Activated T-cell treated with anti-CD3 and anti-CD28 coated beads, Interleukin-2, amount 50 U/mL, for 48 hours (primary cell): Measurements from ENCODE around the gene FAM83G.

Source experiments
- DNase-seq, 2 experiments: peaks; one replicate each; pipeline ENCODE4 v3.0.0-alpha.2; 2020

The FAM83G gene

GRCh38 chr17:19009970-19010369 lies 5.4 kb upstream of the FAM83G start:
- no peak for DNase-seq

- no peak for DNase-seq
Observed at GRCh38 chr17:19006698-19007097, 2.1 kb upstream of the FAM83G start.

GRCh38 chr17:19005789-19006430 lies 1.3 kb upstream of the FAM83G start:
- no peak for DNase-seq

GRCh38 chr17:19005137-19005773 lies 691 bp upstream of the FAM83G start:
- DNase-seq: no peak

- DNase-seq: peak; percentile 68 to 74
Observed at GRCh38 chr17:19003543-19004420, 782 bp downstream of the FAM83G start.

DNA sequence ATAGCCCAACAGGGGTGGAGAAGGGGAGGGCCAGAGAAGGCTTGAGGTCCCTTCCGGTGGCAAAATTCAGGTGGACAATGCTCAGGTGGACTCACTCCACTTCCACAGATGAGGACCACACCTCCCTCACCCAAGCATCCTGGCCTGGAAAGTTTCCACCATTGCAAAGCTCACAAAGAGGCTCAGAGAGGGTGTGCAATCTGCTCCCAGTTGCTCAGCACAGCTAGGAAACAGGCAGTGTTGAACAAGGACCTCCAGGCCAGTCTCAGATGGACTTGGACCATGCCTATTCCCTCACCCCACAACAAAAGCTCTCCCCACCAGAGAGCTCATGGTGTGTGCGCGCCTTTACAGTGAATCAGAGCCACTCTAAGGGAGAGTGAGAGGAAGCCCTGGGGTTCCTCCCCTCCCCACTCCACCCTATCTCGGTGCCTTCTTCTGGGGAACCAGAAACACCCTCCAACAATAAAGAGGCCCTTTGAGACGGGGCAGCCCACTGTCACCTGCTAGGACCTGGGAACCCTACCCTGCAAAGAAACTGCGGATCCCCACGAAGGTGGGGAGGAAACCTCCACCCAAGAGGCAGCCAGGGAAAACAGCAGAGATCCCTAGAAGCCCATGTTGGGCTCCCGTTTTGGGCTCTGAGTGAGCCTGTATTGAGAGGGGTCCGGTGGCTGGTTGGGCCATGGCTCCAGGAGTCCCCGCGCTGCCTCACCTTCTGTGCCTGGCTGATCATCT lies 1.6 kb downstream of the FAM83G start:
- peak in 1 of 2 experiments; percentile 41 for DNase-seq

DNA sequence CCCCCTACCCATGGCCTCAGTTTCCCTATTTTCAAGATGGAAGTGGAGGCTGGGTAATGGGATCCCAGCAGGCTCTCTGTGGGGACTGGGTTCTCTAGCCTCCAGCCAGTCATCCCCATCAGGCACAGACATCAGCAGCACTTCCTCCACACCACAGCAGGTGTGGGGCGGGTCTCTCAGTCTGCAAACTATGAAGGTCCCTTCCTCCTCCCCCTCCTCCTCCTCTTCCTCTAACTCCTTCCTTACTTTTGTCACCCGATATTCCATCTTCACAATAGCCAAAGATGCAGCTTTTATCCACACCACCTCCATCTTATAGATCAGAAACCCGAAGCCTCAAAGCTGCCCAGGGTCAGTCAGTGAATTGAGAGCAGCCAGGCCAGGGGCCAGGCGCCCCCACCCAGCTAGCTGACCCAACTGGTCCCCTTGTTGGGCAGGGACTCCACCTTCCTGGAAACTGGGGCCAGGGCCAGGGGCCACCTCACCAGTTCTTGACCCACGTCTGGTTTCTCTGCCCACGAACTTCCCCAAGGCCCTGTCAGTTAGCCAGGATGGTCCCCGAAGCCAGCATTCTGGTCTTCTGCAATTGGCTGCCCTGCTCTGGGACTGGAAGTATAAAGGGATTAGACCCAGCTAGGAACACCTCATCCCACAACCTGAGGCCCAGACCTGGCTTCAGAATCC lies 2.5 kb downstream of the FAM83G start:
- no peak for DNase-seq

GRCh38 chr17:19000531-19001325 lies 3.8 kb downstream of the FAM83G start:
- no peak for DNase-seq

DNA sequence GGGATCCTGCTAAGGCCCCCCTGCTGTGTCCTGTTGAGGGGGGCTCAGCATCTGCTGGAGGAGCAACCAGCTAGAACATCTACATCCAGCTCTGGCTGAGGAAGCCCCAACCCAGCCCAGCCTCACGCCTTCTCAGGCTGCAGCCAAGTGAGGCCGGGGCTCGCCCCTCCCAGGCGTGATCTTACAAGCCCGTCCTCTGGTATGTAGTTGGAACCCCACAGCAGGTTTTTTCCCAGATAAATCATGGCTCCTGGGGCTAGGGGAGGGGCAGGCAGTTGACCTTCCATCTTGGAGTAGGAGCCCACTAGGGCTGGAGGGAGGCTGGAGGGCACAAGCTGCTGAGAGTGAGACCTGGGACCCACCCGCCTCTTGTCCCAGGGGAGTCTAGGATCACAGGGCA lies 4.7 kb downstream of the FAM83G start:
- no peak for DNase-seq

- DNase-seq: no peak
Observed at GRCh38 chr17:18999394-18999793, 5.2 kb downstream of the FAM83G start.

DNA sequence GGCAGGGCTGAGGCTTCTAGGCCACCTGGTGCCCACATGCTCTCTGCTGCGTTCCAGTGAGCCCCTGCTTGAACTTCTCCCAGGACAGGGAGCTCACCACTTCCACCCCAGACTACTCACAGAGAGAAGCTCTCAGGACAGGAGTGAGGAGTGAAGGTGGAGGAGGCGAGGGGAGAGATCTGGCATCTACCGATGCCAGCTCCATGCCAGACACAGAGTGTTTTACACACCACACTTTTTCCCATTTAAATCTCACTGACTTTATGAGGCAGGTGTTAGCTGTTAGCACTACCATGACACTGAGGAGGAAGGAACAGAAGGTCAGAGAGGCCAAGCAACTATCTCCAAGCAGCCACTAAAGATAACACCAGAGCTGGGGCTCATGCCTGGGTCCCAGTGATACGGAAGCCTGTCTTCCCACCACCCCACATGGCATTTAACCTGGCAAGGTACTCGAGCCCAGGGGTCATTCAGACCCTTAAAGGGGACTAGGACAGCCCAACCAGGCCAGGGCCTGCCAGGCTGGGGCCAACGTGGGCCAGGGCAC lies 6.8 kb downstream of the FAM83G start:
- no peak for DNase-seq

- no peak for DNase-seq
Observed at GRCh38 chr17:18996458-18996857, 8.1 kb downstream of the FAM83G start.

- no peak for DNase-seq
Observed at GRCh38 chr17:18995220-18995619, 9.3 kb downstream of the FAM83G start.

DNA sequence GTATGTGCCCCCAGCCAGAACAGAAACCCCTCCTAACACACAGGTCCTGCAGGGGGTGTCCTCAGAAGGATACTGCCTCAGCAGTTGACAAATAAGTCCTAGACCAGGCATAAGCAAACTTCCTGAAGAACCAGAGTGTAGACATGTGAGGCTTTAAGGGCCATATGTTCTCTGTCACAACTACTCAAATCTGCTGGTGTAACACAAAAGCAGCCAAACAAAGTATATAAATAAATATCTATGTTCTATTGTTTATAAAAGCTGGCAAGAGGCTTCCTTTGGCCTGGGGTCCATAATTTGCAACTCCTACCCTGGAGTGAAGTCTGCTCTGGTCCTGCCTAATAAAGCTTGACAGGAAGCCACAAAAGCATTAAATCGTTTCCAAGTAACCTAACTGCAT lies 9.9 kb downstream of the FAM83G start:
- no peak for DNase-seq

DNA sequence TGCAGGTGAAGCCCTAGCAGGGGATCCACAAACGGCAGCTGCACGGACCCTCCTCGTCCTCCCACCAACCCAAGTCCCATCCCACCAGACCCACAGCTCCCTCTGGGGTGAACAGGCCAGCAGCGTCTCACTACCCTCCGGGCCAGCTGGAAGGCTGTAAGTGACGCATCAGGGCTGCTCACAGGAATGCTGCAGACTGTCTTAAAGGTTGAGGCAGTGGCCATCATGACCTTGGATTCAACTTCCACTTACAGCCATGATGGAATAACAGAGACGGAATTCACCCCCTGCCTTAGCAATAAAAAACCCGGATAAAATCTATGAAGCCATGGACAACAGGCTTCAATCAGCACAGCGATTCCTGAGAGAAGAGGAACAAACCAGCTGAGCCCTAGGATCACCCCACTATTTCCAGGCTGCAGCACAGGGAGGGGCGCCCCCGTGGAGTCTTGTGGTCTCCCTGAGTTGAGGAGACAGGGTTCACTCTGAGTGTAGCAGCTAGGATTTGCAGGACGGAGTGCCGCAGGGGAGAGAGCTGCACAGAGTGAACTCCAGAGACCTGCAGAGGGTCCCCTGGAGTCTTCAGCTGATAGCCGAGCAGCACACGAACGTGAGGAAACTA lies 10.5 kb downstream of the FAM83G start:
- DNase-seq: no peak

- peak in 1 of 2 experiments; percentile 28 for DNase-seq
Observed at GRCh38 chr17:18992454-18993130, 12.0 kb downstream of the FAM83G start.

GRCh38 chr17:18991531-18992315 lies 12.8 kb downstream of the FAM83G start:
- DNase-seq: no peak

DNA sequence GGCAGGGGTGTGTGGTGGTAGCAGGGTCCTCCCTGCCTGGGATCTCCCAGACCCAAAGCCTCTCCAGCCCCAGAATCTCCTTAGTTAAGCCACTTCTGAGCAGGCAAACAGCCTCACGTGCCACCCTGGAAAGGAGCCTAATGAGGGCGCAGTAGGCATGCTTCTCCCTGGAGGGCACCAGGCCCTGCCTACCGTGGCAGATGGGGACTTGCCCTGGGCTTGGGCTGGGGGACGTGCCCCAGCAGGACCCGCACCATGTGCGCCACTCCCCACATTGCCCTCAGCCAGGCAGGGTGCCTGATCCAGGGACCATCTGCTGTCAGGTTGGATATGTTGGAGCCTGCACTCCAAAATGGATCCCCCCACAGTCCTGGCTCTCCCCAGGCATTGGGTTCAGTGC lies 14.2 kb downstream of the FAM83G start:
- no peak for DNase-seq

GRCh38 chr17:18988546-18989173 lies 15.9 kb downstream of the FAM83G start:
- no peak for DNase-seq
